Cardiac muscle cell (in vitro differentiated cells and primary cell): Measurements from ENCODE around the gene IL17B. TPM values are rescaled to one million over a fixed set of nuclear protein-coding genes. Genes with fewer than 3 reads are reported as not detected.

Experiments
- DNase-seq, 2 donors: peaks; one replicate each; pipeline versions ENCODE4 v3.0.0 to v3.0.0-alpha.2; 2010 to 2017; ENCODE audit warnings: low read depth in 1 of 2, low spot score in 1 of 2
- H3K27ac ChIP-seq: fragments of 200-600 bp; sonication (generic); 2 replicates; pipeline ENCODE4 v1.5.1; 2016
- H3K27me3 ChIP-seq: fragments of 200-600 bp; sonication (generic); 2 replicates; pipeline ENCODE4 v1.6.0; 2016; ENCODE audit warnings: control low read depth
- H3K36me3 ChIP-seq: fragments of 200-600 bp; sonication (generic); 2 replicates; pipeline ENCODE4 v1.5.1; 2016; ENCODE audit warnings: control low read depth
- H3K4me1 ChIP-seq: fragments of 200-600 bp; sonication (generic); 2 replicates; pipeline ENCODE4 v1.8.1; 2017; ENCODE audit warnings: low read depth, mild to moderate bottlenecking, mixed run types
- H3K4me3 ChIP-seq: fragments of 200-600 bp; sonication (generic); 2 replicates; pipeline ENCODE4 v1.5.1; 2016; ENCODE audit warnings: mild to moderate bottlenecking
- H3K9me3 ChIP-seq: fragments of 200-600 bp; sonication (generic); 2 replicates; pipeline ENCODE4 v1.5.1; 2017; ENCODE audit warnings: low read depth, mild to moderate bottlenecking, control low read depth
- polyA plus RNA-seq: library from polyadenylated mRNA; unstranded; fragments of >200 nt; fragmentation: Nextera tagmentation; extraction: Ambion mirVana; gene quantifications from 2 replicates; pipeline ENCODE4 v1.2.1, GENCODE V29; 2016
- total RNA-seq: library from RNA; depleted of rRNA; stranded (reverse); fragments of >200 nt; gene quantifications from 2 replicates; pipeline ENCODE4 v1.2.3, GENCODE V29; 2016
- TF ChIP-seq, protein P1 (sequence below): IDR thresholded peaks from 2 replicates; pipeline ENCODE4 v1.5.1; 2012; ENCODE audit warnings: low read depth, mild to moderate bottlenecking, low read length

IL17B gene
- total and polyA plus RNA-seq, 2 experiments from 2014 or later: 3.9 to 9.0 TPM

GRCh38 chr5:149406203-149406978 lies 27.3 kb upstream of the IL17B start:
- Histone ChIP-seq H3K36me3 (no peaks in the 10 kb centered on the region), H3K27ac (peak overlapping the region; percentile 87), H3K4me3 (no peak overlapping the region), H3K4me1 (peaks cover 59% of the 10 kb centered on the region), H3K9me3 (no peaks in the 10 kb centered on the region), H3K27me3 (no peaks in the 10 kb centered on the region)
- DNase-seq: peak in 1 of 2 donors; percentile 96
- TF ChIP-seq, protein P1, sequence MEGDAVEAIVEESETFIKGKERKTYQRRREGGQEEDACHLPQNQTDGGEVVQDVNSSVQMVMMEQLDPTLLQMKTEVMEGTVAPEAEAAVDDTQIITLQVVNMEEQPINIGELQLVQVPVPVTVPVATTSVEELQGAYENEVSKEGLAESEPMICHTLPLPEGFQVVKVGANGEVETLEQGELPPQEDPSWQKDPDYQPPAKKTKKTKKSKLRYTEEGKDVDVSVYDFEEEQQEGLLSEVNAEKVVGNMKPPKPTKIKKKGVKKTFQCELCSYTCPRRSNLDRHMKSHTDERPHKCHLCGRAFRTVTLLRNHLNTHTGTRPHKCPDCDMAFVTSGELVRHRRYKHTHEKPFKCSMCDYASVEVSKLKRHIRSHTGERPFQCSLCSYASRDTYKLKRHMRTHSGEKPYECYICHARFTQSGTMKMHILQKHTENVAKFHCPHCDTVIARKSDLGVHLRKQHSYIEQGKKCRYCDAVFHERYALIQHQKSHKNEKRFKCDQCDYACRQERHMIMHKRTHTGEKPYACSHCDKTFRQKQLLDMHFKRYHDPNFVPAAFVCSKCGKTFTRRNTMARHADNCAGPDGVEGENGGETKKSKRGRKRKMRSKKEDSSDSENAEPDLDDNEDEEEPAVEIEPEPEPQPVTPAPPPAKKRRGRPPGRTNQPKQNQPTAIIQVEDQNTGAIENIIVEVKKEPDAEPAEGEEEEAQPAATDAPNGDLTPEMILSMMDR: peak; percentile 7

- no peak for DNase-seq
- peaks cover 54% of the 10 kb centered on the region for H3K4me1 ChIP-seq
- H3K27me3 ChIP-seq: no peaks in the 10 kb centered on the region
- H3K36me3 ChIP-seq: no peaks in the 10 kb centered on the region
- peak overlapping the region; percentile 87 for H3K27ac ChIP-seq
- H3K4me3 ChIP-seq: no peak overlapping the region
- no peaks in the 10 kb centered on the region for H3K9me3 ChIP-seq
- TF ChIP-seq, protein P1: no peak
Measured at GRCh38 chr5:149405550-149406202, 26.6 kb upstream of the IL17B start.

- H3K27me3 ChIP-seq: no peaks in the 10 kb centered on the region
- peak in 1 of 2 donors; percentile 70 for DNase-seq
- no peaks in the 10 kb centered on the region for H3K9me3 ChIP-seq
- TF ChIP-seq, protein P1: no peak
- H3K36me3 ChIP-seq: no peaks in the 10 kb centered on the region
- H3K4me3 ChIP-seq: no peak overlapping the region
- peaks cover 54% of the 10 kb centered on the region for H3K4me1 ChIP-seq
- H3K27ac ChIP-seq: peak overlapping the region; percentile 87
Measured at GRCh38 chr5:149404746-149405549, 25.9 kb upstream of the IL17B start.

- Histone ChIP-seq H3K27me3 (no peaks in the 10 kb centered on the region), H3K4me1 (peaks cover 49% of the 10 kb centered on the region), H3K4me3 (no peak overlapping the region), H3K36me3 (no peaks in the 10 kb centered on the region), H3K9me3 (no peaks in the 10 kb centered on the region), H3K27ac (peak overlapping the region; percentile 87)
- peak in 1 of 2 donors; percentile 86 for DNase-seq
- TF ChIP-seq, protein P1: no peak
Measured at GRCh38 chr5:149403923-149404745, 25.0 kb upstream of the IL17B start.

DNA sequence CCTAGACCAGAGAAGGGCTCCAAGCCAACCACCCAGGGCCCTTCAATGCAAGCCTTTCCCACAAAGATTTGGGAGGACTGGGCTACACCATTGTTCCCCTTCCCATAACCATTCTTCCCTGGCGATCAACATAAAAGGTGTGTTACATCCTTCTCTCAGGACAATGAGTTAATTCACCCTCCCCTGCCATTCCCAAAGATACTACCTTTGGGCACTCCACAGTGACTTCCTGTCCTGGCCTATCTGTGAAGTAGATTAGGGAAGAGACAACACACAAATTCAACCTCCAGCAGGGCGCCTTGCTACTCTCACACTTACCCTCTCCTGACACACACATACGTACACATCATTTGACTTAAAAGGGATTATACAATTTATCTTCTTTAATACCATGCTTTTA lies 23.2 kb upstream of the IL17B start:
- no peaks in the 10 kb centered on the region for H3K27me3 ChIP-seq
- no peaks in the 10 kb centered on the region for H3K9me3 ChIP-seq
- no peak for DNase-seq
- H3K27ac ChIP-seq: peak overlapping the region; percentile 87
- H3K4me1 ChIP-seq: peaks cover 43% of the 10 kb centered on the region
- no peak overlapping the region for H3K4me3 ChIP-seq
- no peaks in the 10 kb centered on the region for H3K36me3 ChIP-seq
- TF ChIP-seq, protein P1: no peak
